Activated naive CD8-positive, alpha-beta T cell treated with anti-CD3 and anti-CD28 coated beads for 36 hours (primary cell): Measurements from ENCODE around the gene HAUS8. TPM values are rescaled to one million over a fixed set of nuclear protein-coding genes. Genes with fewer than 3 reads are reported as not detected.
"Not testable (repeated sequence)": the region's sequence is repeated elsewhere in the genome, so short reads cannot be mapped to it uniquely, and the experiment has no call there.

Experiments
- DNase-seq: peaks from one replicate; pipeline ENCODE4 v3.0.0; 2021
- H3K27ac Mint-ChIP-seq: one replicate; pipeline ENCODE4 v1.8.0; 2022; ENCODE audit warnings: mild to moderate bottlenecking, moderate library complexity, mixed read lengths
- H3K27me3 Mint-ChIP-seq: one replicate; pipeline ENCODE4 v1.8.0; 2022; ENCODE audit warnings: mild to moderate bottlenecking, mixed read lengths
- H3K36me3 Mint-ChIP-seq: one replicate; pipeline ENCODE4 v1.8.0; 2021; ENCODE audit warnings: mild to moderate bottlenecking, mixed read lengths
- H3K4me1 Mint-ChIP-seq: one replicate; pipeline ENCODE4 v1.8.0; 2021; ENCODE audit warnings: mixed read lengths
- H3K4me3 Mint-ChIP-seq: one replicate; pipeline ENCODE4 v1.8.0; 2022; ENCODE audit warnings: mild to moderate bottlenecking, moderate library complexity, mixed read lengths
- H3K9me3 Mint-ChIP-seq: one replicate; pipeline ENCODE4 v1.8.0; 2022; ENCODE audit warnings: mixed read lengths
- total RNA-seq, 2 experiments: library from RNA; stranded (reverse); gene quantifications; one replicate each; pipeline ENCODE4 v1.2.3, GENCODE V29; 2021

The HAUS8 gene
- total RNA-seq, 2 experiments from 2014 or later = 43.1 to 46.0 TPM

- Mint-ChIP-seq H3K4me1 (no peaks in the 10 kb centered on the region), H3K27me3 (peaks cover 18% of the 10 kb centered on the region), H3K9me3 (peaks cover 18% of the 10 kb centered on the region), H3K27ac (no peak overlapping the region), H3K36me3 (peaks cover 12% of the 10 kb centered on the region), H3K4me3 (no peak overlapping the region)
- no peak for DNase-seq
Measured at GRCh38 chr19:17020385-17020784, 54.9 kb downstream of the HAUS8 start.

- H3K27me3 Mint-ChIP-seq = not testable (repeated sequence)
Measured at GRCh38 chr19:17014212-17014861, 60.9 kb downstream of the HAUS8 start.

GRCh38 chr19:17011485-17011884 is 63.8 kb downstream of the HAUS8 start:
- H3K36me3 Mint-ChIP-seq = no peaks in the 10 kb centered on the region

More at GRCh38 chr19:17014212-17014861, 60.9 kb downstream of the HAUS8 start:
- not testable (repeated sequence) for H3K4me1 Mint-ChIP-seq, H3K36me3 Mint-ChIP-seq, DNase-seq, H3K27ac Mint-ChIP-seq, H3K4me3 Mint-ChIP-seq, H3K9me3 Mint-ChIP-seq

GRCh38 chr19:17006579-17006978 is 68.7 kb downstream of the HAUS8 start:
- DNase-seq = no peak
- Mint-ChIP-seq H3K36me3 (no peaks in the 10 kb centered on the region), H3K9me3 (no peaks in the 10 kb centered on the region), H3K4me1 (peaks cover 7% of the 10 kb centered on the region), H3K27ac (no peak overlapping the region), H3K27me3 (no peaks in the 10 kb centered on the region), H3K4me3 (no peak overlapping the region)

More at GRCh38 chr19:17011485-17011884, 63.8 kb downstream of the HAUS8 start:
- no peak for DNase-seq
- peaks cover 8% of the 10 kb centered on the region for H3K27me3 Mint-ChIP-seq
- no peak overlapping the region for H3K4me3 Mint-ChIP-seq
- H3K4me1 Mint-ChIP-seq = no peaks in the 10 kb centered on the region
- no peak overlapping the region for H3K27ac Mint-ChIP-seq
- H3K9me3 Mint-ChIP-seq = peaks cover 3% of the 10 kb centered on the region

- Mint-ChIP-seq H3K27ac (no peak overlapping the region), H3K4me1 (peaks cover 11% of the 10 kb centered on the region), H3K4me3 (no peak overlapping the region), H3K9me3 (no peaks in the 10 kb centered on the region), H3K27me3 (no peaks in the 10 kb centered on the region), H3K36me3 (no peaks in the 10 kb centered on the region)
- no peak for DNase-seq
Measured at GRCh38 chr19:17005000-17005399, 70.3 kb downstream of the HAUS8 start.

- no peaks in the 10 kb centered on the region for H3K27me3 Mint-ChIP-seq
- no peak for DNase-seq
- H3K27ac Mint-ChIP-seq = no peak overlapping the region
- no peaks in the 10 kb centered on the region for H3K36me3 Mint-ChIP-seq
- H3K9me3 Mint-ChIP-seq = no peaks in the 10 kb centered on the region
- H3K4me1 Mint-ChIP-seq = peaks cover 11% of the 10 kb centered on the region
- H3K4me3 Mint-ChIP-seq = no peak overlapping the region
Measured at GRCh38 chr19:17004386-17004785, 70.9 kb downstream of the HAUS8 start.

- H3K27ac Mint-ChIP-seq = peak overlapping the region; percentile 29
- no peak overlapping the region for H3K4me3 Mint-ChIP-seq
- peaks cover 4% of the 10 kb centered on the region for H3K36me3 Mint-ChIP-seq
- H3K4me1 Mint-ChIP-seq = peaks cover 11% of the 10 kb centered on the region
- H3K27me3 Mint-ChIP-seq = no peaks in the 10 kb centered on the region
- DNase-seq = no peak
- peaks cover 7% of the 10 kb centered on the region for H3K9me3 Mint-ChIP-seq
Measured at GRCh38 chr19:17002455-17002854, 72.8 kb downstream of the HAUS8 start.

GRCh38 chr19:17001603-17002183 is 73.6 kb downstream of the HAUS8 start:
- Mint-ChIP-seq H3K4me1 (peaks cover 11% of the 10 kb centered on the region), H3K27ac (peak overlapping the region; percentile 59), H3K9me3 (peaks cover 7% of the 10 kb centered on the region), H3K27me3 (no peaks in the 10 kb centered on the region), H3K4me3 (no peak overlapping the region), H3K36me3 (peaks cover 4% of the 10 kb centered on the region)
- DNase-seq = peak; percentile 42

Other genes starting within 250 kb of the HAUS8 start
- 10 to 100 TPM; 27.4 to 28.6 TPM for gene SIN3B, start 246.1 kb downstream of the HAUS8 start, total RNA-seq
- not detected for gene F2RL3, start 186.5 kb downstream of the HAUS8 start, total RNA-seq
- under 1 TPM; 0.41 to 0.42 TPM for gene CPAMD8, start 48.6 kb downstream of the HAUS8 start, total RNA-seq
- 10 to 100 TPM; 84.3 to 86.9 TPM for gene MYO9B, start 325 bp upstream of the HAUS8 start, total RNA-seq
- gene USE1, start 139.9 kb upstream of the HAUS8 start, total RNA-seq = 10 to 100 TPM; 26.5 to 27.1 TPM
- 10 to 100 TPM; 11.9 to 12.6 TPM for gene OCEL1, start 150.8 kb upstream of the HAUS8 start, total RNA-seq
- 1 to 10 TPM; 6.9 to 7.1 TPM for gene NR2F6, start 170.5 kb upstream of the HAUS8 start, total RNA-seq
- gene USHBP1, start 189.3 kb upstream of the HAUS8 start, total RNA-seq = not detected
- gene BABAM1, start 192.0 kb upstream of the HAUS8 start, total RNA-seq = 100 to 1,000 TPM; 107 to 112 TPM
- 10 to 100 TPM; 22.9 to 23.2 TPM for gene ANKLE1, start 206.4 kb upstream of the HAUS8 start, total RNA-seq
- 1 to 10 TPM; 4.1 to 4.9 TPM for gene ABHD8, start 228.0 kb upstream of the HAUS8 start, total RNA-seq
- 100 to 1,000 TPM; 122 to 128 TPM for gene MRPL34, start 230.4 kb upstream of the HAUS8 start, total RNA-seq
- 10 to 100 TPM; 41.0 to 43.6 TPM for gene DDA1, start 234.1 kb upstream of the HAUS8 start, total RNA-seq